RWPE2 (cell line): ENCODE data around the gene DRAXIN.

Experiments
- ATAC-seq: fragments of 200-7000 bp; cut with Tn5 transposase; 3 replicates; pipeline ENCODE4 v1.9.1; 2021; ENCODE audit warnings: low read depth
- DNase-seq: peaks from one replicate; pipeline ENCODE4 v3.0.0-alpha.2; 2020; ENCODE audit warnings: low spot score
- H3K27ac ChIP-seq: fragments of 450-650 bp; 2 replicates; pipeline ENCODE4 v1.5.1; 2017; ENCODE audit warnings: mild to moderate bottlenecking; ENCODE audit not compliant: poor library complexity, severe bottlenecking
- H3K27me3 ChIP-seq: fragments of 250-450 bp; sonication (Bioruptor Pico); 2 replicates; pipeline ENCODE4 v1.5.1; 2021; ENCODE audit warnings: mild to moderate bottlenecking, moderate library complexity; ENCODE audit not compliant: insufficient read depth, poor library complexity, severe bottlenecking
- H3K36me3 ChIP-seq: fragments of 250-450 bp; sonication (Bioruptor Pico); 2 replicates; pipeline ENCODE4 v1.5.1; 2020; ENCODE audit warnings: low read depth, mild to moderate bottlenecking, moderate library complexity
- H3K4me1 ChIP-seq: fragments of 250-450 bp; sonication (Bioruptor Pico); 2 replicates; pipeline ENCODE4 v1.5.1; 2021; ENCODE audit warnings: mild to moderate bottlenecking, moderate library complexity; ENCODE audit not compliant: insufficient read depth, poor library complexity, severe bottlenecking
- H3K4me3 ChIP-seq: fragments of 250-450 bp; sonication (Bioruptor Pico); 2 replicates; pipeline ENCODE4 v1.5.1; 2021; ENCODE audit warnings: mild to moderate bottlenecking, moderate library complexity; ENCODE audit not compliant: severe bottlenecking
- H3K9me3 ChIP-seq: fragments of 250-450 bp; sonication (Bioruptor Pico); 2 replicates; pipeline ENCODE4 v1.5.1; 2021; ENCODE audit warnings: mild to moderate bottlenecking, moderate library complexity; ENCODE audit not compliant: severe bottlenecking
- CTCF ChIP-seq: fragments of 450-650 bp; IDR thresholded peaks from one replicate; pipeline ENCODE4 v1.5.1; 2017; ENCODE audit warnings: mild to moderate bottlenecking, moderate library complexity; ENCODE audit not compliant: poor library complexity, severe bottlenecking

The DRAXIN gene

GRCh38 chr1:11680270-11681070 is 11.0 kb upstream of the DRAXIN start:
- ATAC-seq: peak; percentile 55
- TF ChIP-seq CTCF: no peak
- Histone ChIP-seq H3K36me3 (peaks cover 16% of the 10 kb centered on the region), H3K27ac (peak overlapping the region; percentile 37), H3K9me3 (no peaks in the 10 kb centered on the region), H3K27me3 (no peaks in the 10 kb centered on the region), H3K4me3 (peak overlapping the region; percentile 68), H3K4me1 (no peaks in the 10 kb centered on the region)
- no peak for DNase-seq

- Histone ChIP-seq H3K4me1 (no peaks in the 10 kb centered on the region), H3K9me3 (no peaks in the 10 kb centered on the region), H3K27me3 (no peaks in the 10 kb centered on the region), H3K4me3 (peak within 1 kb of the TSS; percentile 68), H3K27ac (peak within 1 kb of the TSS; percentile 37), H3K36me3 (peaks cover 14% of the 10 kb centered on the region)
- DNase-seq (peak; percentile 80), ATAC-seq (peak; percentile 89)
- TF ChIP-seq CTCF: no peak
These were observed 10.3 kb upstream of the DRAXIN start, which contains the start of gene MAD2L2 for GRCh38 chr1:11681071-11681771. Gene MAD2L2 (minus strand): TSS chr1:11681148. CDS start chr1:11680601, 547 bp downstream.

- peaks cover 14% of the 10 kb centered on the region for H3K36me3 ChIP-seq
- H3K27ac ChIP-seq: no peak overlapping the region
- no peak overlapping the region for H3K4me3 ChIP-seq
- no peaks in the 10 kb centered on the region for H3K9me3 ChIP-seq
- no peak for TF ChIP-seq CTCF
- no peaks in the 10 kb centered on the region for H3K27me3 ChIP-seq
- H3K4me1 ChIP-seq: no peaks in the 10 kb centered on the region
- no peak for ATAC-seq
- no peak for DNase-seq
These were observed 9.2 kb upstream of the DRAXIN start for GRCh38 chr1:11682287-11682771.

GRCh38 chr1:11682799-11683198 is 8.7 kb upstream of the DRAXIN start:
- Histone ChIP-seq H3K4me1 (no peaks in the 10 kb centered on the region), H3K27ac (no peak overlapping the region), H3K27me3 (no peaks in the 10 kb centered on the region), H3K36me3 (peaks cover 14% of the 10 kb centered on the region), H3K9me3 (no peaks in the 10 kb centered on the region), H3K4me3 (no peak overlapping the region)
- DNase-seq (no peak), ATAC-seq (no peak)
- no peak for TF ChIP-seq CTCF

- DNase-seq (no peak), ATAC-seq (no peak)
- Histone ChIP-seq H3K36me3 (peaks cover 3% of the 10 kb centered on the region), H3K27ac (no peak overlapping the region), H3K9me3 (no peaks in the 10 kb centered on the region), H3K27me3 (no peaks in the 10 kb centered on the region), H3K4me3 (no peak overlapping the region), H3K4me1 (no peaks in the 10 kb centered on the region)
- TF ChIP-seq CTCF: no peak
These were observed 7.4 kb upstream of the DRAXIN start for GRCh38 chr1:11684070-11684469.
